C4-2B (cell line): ENCODE results near the gene SIGLEC11.
"Not testable (repeated sequence)": the region's sequence is repeated elsewhere in the genome, so short reads cannot be mapped to it uniquely, and the experiment has no call there.

ENCODE experiments used
- H3K27ac ChIP-seq: fragments of 450-650 bp; 2 replicates; pipeline ENCODE4 v1.5.1; 2017
- ZFX ChIP-seq: fragments of 450-650 bp; IDR thresholded peaks from 2 replicates; pipeline ENCODE4 v1.6.1; 2017
- TF ChIP-seq, protein P1 (sequence below): fragments of 450-650 bp; conservative IDR thresholded peaks from 2 replicates; pipeline ENCODE4 v1.5.1; 2017; ENCODE audit warnings: mild to moderate bottlenecking

Gene SIGLEC11

DNA sequence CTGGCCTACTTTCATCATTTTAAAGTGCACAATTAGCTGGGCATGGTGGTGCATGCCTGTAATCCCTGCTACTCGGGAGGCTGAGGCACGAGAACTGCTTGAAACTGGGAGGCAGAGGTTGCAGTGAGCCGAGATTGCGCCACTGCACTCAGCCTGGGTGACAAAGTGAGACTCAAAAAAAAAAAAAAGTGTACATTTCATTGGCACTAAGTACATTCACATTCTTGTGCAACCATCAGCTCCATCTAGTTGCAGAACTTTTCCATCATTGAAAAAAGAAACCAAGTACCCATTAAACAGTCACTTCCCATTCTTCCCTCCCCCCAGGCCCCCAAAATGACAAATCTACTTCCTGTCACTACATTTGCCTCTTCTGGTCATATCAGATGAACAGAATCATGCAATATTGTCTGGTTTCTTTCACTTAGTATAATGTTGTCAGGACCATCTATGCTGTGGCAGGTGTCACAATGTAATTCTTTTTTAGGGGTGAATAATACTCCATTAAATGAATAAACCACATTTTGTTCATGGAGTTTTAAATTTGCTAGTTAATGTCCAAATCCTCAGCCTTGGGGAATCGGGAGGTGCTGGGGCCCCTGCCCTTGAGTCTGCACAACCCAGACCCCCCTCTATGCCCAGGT lies 7.4 kb upstream of the SIGLEC11 start:
- TF ChIP-seq, protein P1, sequence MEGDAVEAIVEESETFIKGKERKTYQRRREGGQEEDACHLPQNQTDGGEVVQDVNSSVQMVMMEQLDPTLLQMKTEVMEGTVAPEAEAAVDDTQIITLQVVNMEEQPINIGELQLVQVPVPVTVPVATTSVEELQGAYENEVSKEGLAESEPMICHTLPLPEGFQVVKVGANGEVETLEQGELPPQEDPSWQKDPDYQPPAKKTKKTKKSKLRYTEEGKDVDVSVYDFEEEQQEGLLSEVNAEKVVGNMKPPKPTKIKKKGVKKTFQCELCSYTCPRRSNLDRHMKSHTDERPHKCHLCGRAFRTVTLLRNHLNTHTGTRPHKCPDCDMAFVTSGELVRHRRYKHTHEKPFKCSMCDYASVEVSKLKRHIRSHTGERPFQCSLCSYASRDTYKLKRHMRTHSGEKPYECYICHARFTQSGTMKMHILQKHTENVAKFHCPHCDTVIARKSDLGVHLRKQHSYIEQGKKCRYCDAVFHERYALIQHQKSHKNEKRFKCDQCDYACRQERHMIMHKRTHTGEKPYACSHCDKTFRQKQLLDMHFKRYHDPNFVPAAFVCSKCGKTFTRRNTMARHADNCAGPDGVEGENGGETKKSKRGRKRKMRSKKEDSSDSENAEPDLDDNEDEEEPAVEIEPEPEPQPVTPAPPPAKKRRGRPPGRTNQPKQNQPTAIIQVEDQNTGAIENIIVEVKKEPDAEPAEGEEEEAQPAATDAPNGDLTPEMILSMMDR, result no peak
- no peak for TF ChIP-seq ZFX
- H3K27ac ChIP-seq, result no peak overlapping the region

DNA sequence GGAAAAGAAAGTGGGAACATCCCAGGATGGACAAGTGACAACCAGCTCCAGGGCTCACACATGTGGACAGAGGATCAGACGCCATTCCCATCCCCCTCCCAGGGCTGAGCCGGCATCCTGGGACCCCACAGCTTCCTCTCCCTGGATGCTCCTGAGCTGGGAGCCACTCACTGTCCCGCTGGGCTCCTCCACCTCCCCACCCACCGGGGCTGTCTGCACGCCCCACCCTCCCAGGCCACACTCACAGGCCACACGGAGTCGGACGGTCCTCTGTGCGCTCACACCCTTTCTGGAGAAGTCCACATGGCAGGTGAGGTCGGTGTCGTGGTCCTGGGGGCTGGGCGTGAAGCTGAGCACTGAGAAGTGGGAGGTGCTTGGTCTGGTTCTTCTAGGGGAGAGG lies 1.1 kb downstream of the SIGLEC11 start:
- H3K27ac ChIP-seq, result not testable (repeated sequence)

GRCh38 chr19:49958596-49958995 lies 2.4 kb downstream of the SIGLEC11 start:
- not testable (repeated sequence) for H3K27ac ChIP-seq

- H3K27ac ChIP-seq, result not testable (repeated sequence)
Observed at GRCh38 chr19:49958144-49958543, 2.8 kb downstream of the SIGLEC11 start.

DNA sequence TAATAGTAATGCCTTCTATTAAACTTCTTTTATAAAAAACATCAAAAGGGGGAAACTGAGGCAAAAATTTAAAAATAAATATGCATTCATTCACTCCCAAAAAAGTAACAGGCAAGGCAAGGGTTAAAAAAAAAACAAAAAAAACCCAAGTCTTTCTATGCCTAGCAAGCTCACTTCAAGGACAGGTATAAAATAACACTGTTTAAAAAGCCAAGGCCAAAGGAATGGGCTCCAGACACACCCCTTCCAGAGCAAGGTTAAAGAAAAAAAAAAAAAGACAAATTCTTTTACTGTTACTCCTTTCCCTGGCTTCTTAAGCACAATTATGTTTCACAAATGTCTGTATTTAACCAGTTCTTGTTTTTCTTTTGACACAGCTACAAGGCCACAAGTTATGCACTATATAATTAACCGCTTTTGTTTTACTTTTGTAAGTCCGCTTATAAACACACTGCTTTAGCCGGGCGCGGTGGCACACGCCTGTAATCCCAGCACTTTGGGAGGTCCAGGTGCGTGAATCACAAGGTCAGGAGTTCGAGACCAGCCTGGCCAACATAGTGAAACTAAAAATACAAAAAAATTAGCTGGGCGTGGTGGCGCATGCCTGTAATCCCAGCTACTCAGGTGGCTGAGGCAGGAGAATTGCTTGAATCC lies 3.6 kb downstream of the SIGLEC11 start:
- TF ChIP-seq ZFX, result no peak
- TF ChIP-seq, protein P1, result no peak
- no peak overlapping the region for H3K27ac ChIP-seq

DNA sequence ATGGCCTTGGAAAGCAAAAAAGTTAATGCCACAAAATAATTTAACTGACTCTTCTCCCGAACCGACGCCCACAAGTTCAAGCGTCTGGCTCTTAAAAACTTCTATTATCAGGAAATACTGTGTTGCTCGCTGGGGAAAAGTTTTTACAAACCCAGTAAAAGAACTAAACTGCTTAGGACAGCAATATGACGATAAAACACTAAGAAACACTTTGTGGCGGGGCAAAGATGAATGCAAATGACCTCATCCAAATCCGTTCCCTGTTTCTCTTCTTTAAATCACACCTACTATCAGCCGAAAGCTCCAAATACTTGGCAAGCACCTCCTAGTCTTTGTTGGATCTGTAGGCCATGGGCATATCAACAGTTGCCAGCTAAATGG lies 4.9 kb downstream of the SIGLEC11 start:
- TF ChIP-seq, protein P1, result no peak
- no peak for TF ChIP-seq ZFX
- no peak overlapping the region for H3K27ac ChIP-seq

GRCh38 chr19:49954933-49955332 lies 6.0 kb downstream of the SIGLEC11 start:
- no peak overlapping the region for H3K27ac ChIP-seq
- no peak for TF ChIP-seq ZFX
- TF ChIP-seq, protein P1, result no peak

- TF ChIP-seq, protein P1, result no peak
- no peak for TF ChIP-seq ZFX
- H3K27ac ChIP-seq, result no peak overlapping the region
Observed at GRCh38 chr19:49954092-49954829, 6.7 kb downstream of the SIGLEC11 start.

DNA sequence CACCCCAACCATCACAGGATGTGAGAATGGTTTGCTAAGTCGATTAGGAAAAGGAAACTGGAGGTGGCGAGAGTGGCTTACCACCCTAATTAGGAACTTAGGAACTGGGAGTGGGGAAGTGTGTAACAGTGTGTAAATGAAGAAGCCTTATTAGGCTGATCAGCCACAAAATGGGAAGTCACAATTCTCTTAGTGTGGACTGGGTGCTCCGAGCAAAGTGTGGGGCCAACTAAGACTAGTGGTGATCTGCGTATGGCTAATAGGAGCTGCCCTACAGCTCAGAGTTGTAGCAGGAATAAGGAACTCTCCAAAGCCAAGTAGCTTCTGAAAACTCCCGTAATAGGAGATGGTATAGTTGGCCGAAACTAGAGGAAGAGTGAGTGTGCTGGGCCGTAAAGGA lies 7.6 kb downstream of the SIGLEC11 start:
- H3K27ac ChIP-seq, result no peak overlapping the region
- no peak for TF ChIP-seq ZFX
- TF ChIP-seq, protein P1, result no peak
